Raji (cell line): ENCODE measurements around the gene NMRK2.

Source experiments
- POLR2A ChIP-seq: IDR thresholded peaks from 2 replicates; pipeline ENCODE4 v1.6.1; 2011; ENCODE audit warnings: low read depth, low read length, control low read depth; ENCODE audit not compliant: insufficient read depth

Gene NMRK2

GRCh38 chr19:3955688-3956087 lies 22.8 kb downstream of the NMRK2 start:
- TF ChIP-seq POLR2A = no peak

- TF ChIP-seq POLR2A = no peak
Measured at GRCh38 chr19:3958836-3959765, 26.2 kb downstream of the NMRK2 start.

- no peak for TF ChIP-seq POLR2A
Measured at GRCh38 chr19:3959766-3960131, 26.9 kb downstream of the NMRK2 start.

- TF ChIP-seq POLR2A = no peak
Measured at GRCh38 chr19:3961007-3961406, 28.1 kb downstream of the NMRK2 start.

- no peak for TF ChIP-seq POLR2A
Measured at GRCh38 chr19:3963458-3964255, 30.8 kb downstream of the NMRK2 start.

DNA sequence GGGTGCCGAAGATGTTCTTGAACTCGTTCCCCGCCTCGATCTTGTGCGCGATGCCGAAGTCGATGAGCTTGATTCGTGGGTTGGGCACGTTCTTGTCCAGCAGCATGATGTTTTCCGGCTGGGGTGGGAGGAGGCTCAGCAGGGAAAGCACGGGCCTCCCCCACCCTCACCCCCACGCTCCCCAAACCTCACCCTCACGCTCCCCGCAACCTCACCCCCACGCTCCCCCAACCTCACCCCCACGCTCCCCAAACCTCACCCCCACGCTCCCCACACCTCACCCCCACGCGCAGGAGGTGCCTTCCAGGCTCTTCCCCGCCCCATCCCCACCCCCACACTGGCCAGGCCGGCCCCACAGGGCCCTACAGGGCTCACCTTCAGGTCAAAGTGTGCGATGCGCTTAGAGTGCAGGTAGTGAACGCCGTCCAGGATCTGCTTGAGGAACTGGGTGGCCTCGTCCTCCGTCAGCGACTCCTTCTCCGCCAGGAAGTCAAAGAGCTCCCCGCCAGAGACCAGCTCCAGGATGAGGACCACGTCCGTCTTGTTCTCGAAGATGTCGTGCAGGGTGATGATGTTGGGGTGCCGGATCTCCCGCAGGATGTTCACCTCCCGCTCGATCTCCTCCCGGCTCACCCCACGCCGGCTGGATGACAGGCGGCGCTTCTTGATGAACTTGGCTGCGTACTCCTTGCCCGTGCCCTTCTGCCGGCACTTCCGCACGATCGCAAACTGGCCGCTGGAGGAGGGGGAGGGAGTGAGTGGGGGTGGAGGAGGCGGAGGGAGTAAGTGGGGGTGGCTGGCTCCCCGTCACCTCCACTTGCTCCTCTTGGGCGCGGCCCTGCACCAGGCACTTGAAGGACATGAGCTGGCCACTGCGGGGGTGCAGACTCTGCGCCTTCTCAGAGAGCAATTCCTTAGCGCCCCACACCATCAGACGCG lies 31.7 kb downstream of the NMRK2 start:
- TF ChIP-seq POLR2A = no peak

GRCh38 chr19:3966051-3967017 lies 33.5 kb downstream of the NMRK2 start:
- TF ChIP-seq POLR2A = no peak

DNA sequence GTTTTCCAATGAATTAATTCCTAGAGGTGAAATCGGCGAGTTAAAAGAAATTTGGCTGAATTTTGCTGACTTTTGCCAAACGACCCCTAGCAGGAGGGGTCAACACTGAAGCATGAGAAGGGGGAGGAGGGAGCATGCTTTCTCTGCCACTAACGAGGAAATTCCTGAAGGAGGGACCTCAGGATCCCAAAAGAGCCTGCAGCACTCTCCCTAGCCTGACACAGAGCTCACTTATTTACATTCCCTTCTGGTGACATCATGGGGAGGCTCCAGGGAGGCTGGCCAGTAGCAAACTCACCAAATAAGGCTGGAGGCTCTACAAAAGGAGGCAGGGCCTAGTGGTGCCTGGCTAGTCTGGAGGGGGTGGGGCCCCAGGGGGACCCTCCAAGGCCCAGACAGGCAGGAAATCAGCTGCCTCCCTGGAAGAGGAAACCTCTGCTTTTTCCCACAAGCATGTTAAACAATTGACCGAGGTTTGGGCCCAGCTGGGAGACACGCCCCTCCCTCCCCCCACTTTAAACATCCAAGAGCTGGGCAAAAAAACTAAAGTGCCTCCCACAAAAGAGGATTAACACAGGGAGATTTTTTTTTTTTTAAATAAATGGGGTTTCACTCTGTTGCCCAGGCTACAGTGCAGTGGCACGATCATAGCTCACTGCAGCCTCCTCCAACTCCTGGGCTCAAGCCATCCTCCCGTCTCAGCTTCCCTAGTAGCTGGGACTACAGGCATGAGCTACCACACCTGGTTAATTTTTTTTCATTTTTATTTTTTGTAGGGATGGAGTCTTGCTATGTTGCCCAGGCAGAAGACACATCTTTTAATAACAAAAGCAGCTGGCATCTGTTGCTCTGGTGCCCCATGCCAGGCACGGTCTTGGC lies 35.9 kb downstream of the NMRK2 start:
- no peak for TF ChIP-seq POLR2A

- no peak for TF ChIP-seq POLR2A
Measured at GRCh38 chr19:3969435-3970312, 36.8 kb downstream of the NMRK2 start.

DNA sequence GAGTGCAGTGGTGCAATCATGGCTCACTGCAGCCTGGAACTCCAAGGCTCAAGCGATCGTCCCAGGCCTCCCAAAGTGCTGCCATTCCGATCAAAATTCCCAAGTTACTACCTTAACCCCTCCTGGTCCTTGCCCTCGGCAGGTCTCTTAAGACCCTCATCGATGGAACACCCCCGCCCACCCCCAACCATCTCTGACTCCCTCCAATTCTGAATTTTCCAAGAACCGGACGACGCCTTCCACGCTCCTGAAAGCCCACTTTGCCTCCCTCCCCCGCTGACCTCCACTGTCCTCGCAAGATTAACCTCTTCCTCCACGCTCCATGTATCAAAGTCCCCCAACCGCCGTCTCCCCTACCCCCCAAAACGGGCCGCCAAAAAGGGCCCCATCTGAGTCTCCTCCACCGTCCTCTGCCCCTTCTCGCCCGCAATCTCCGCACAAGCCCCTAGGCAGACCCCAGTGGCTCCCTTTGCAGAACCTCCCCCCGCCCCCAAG lies 37.5 kb downstream of the NMRK2 start:
- no peak for TF ChIP-seq POLR2A

DNA sequence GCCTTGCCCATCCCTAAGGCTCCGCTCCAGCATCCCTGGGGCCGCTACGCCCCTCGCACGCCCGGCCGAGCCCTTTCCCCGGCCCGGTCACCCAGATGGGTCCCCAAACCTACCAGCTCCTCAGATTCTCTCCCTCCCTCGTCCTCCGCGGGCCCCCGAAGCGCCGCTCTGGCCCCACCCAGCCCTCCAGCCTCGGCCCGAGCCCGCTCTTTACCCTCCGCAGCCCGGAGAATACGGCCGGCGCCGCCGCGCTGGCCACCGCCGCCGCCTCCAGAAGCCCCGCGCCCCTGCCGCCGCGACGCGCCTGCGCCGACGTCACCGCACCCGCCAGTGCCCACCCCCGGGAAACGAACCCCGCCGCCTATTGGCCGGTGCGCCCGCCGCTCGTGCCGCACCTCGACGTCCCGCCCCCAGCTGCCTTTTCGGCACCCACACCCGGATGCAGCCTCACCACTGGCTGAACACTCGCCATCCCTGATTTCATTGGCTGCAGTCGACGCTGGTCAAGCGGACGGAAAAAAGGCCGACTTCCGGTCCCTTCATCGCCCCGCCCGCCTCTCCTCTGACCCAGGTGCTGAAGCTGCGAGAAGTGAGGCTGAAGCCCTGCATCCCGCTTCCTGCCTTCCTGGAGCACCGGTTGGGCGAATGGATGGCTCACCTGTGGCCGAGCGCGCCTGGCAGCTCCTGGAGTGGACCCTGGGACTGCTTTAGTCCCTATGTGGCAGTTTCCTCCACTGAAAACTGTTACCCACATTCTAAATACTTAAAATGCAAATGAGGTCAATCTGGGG lies 38.1 kb downstream of the NMRK2 start, which contains the start of gene DAPK3:
Gene DAPK3 (minus strand): TSS at position 292 of the 791 bp plus-strand sequence. CDS start 1,364 bp downstream, outside the sequence.
- TF ChIP-seq POLR2A = peak; percentile 64
